ENCODE results near the gene ANKRD9.

Gene ANKRD9

DNA sequence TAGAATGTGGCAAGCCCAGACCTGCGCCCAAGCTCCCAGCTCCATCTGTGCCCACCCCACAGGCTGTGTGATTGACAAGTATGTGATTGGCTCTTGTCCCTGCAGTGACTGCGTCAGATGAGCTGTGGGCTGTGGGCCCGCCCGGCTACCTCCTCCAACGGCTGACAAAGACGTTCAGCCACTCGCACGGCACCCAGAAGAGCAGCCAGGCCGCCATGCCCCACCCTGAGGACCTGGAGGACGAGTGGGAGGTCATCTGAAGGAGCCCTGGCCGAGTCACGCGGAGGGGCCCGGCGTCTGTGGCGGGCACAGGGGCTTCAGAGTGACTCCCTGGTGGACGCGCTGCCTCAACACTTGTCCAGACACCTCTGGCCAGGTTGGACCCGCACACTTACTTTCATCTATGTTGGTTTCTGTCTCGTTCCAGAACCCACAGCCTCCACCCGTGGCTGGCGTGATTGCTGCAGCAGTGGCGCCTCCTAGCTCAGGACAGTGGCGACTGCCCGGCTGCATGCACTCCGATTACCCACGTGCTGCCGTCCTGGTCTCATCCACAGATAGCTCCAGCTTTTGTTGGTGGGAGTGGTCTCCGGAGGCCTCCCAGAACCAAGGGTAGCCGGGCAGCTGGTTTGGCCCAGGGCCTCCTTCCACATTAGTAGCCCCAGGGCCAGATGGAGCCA, 11.4 kb downstream of the ANKRD9 start:
- DNase-seq = no peak

DNA sequence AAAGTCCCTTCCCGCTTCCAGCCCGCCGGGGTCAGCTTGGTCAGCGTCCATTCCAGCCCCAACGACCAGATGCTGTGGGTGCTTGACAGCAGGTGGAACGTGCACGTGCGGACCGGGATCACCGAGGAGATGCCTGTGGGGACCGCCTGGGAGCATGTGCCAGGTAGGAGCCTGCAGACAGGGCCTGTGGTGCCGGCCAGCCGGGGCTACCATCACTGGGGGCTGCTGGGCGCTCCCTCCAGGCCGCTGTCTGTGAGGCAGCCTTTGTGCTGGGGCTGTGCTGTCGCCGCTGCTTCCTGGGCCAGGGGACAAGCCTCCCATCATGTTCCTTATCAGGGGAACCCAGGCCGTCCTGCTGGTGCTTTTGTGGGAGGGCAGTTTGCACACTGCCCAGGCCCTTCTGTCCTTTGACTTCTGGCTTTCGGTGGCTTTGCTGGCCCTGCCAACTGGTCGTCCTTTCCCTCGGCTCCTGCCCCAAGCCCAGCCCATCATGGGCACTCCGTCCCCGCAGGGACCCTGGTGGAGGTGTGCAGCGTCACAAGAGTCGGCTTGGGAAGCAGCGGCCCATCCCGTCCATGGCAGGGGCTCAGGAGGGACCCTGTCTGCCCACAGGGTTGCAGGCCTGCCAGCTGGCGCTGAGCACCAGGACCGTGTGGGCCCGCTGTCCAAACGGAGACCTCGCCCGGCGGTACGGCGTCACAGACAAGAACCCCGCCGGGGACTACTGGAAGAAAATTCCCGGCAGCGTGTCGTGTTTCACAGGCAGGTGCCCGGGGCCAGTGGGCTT, 12.4 kb downstream of the ANKRD9 start:
- no peak for DNase-seq

DNA sequence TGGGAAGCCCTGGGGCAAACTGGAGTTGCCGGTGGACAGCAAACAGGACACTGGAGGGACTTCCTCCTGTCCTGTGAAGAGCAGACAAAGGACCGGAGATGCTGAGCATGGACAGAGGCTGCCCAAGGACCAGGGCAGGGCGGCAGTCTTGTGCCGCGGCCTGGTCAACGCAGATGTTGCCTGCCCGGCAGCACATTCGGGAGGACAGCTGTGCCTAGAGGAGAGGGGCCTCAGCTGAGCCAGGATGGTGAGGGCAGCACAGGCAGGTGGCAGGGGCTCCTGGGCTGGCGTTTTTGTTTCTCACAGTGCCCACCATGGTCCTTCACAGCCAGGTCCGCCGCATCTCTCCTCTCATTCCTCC, 13.3 kb downstream of the ANKRD9 start:
- DNase-seq = no peak

DNA sequence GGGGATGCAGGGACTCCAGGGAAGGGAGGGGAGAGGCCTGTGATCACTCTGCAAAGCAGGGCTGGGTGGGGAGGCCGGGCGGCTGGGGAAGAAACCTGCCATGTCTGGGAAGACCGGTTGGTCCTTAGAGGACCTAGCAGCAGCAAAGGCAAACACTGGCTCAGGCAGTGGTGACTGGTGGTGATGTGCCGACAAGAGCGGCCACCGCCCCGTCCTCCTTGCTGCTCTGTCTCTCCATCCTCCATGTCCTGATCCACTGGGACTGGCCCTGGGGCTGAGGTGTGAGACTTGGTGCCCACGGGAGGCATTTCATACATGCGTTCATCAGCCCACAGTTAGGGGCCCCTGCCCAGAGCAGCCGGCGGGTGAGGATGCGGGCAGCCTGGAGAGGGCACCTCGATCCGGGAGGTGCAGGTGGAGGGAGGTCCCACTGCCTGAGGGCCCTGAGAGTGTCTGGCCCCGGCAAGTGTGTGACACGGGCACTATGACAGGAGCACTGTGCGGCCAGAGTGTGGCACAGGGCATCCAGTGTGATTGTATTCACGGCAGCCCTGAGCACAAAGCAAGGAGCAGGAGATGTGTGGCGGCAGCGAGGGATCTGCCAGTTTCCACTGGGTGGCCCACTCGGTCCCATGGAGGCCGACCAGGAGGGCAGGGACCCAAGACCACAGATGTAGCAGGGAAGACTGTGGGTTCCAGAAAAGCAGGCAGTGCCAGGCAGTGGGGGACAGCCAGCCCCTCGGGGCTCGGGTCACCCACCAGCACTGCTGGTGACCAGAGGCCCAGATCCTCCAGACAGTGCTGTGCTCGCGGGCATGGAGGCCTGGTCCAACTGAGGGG, 13.9 kb downstream of the ANKRD9 start:
- DNase-seq = no peak

DNA sequence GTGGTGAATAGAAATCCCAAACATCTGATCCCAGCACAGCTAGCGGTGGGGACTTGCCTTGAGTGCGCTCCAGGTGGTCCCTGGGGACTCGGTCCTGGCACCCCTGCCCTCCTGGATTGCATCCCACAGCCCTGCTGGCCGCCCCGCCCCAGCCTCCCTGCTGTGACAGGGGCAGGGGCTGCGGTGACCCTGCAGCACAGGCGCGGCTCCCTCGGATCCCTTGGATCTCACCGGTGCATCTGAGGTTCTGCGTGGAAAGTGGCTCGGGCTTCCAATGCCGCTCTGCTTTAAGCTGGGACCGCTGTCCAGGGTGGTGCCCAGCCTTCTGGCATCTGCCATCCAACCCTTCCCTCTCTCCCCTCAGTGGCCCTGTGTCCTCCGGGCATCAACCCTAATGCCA, 16.0 kb downstream of the ANKRD9 start:
- no peak for DNase-seq

DNA sequence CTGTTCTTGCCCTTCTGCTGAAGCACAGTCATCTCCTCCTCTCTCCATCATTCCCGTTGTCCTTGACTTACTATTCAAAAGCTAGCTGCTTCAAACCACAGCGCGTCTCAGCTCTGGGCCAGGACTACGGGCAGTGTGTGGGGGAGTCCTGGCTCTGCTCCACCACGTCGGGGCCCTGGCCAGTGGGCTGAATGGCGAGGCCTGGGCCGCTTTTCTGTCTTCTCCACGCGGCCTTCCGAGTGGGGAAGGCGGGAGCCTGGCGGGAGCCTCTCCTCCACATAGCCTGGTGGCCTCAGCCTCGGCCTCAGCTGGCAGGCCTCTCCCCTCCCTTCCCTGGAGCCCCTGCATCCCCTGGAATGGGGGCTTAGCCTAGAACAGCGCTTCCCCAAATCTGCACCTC, 16.5 kb downstream of the ANKRD9 start:
- no peak for DNase-seq

DNA sequence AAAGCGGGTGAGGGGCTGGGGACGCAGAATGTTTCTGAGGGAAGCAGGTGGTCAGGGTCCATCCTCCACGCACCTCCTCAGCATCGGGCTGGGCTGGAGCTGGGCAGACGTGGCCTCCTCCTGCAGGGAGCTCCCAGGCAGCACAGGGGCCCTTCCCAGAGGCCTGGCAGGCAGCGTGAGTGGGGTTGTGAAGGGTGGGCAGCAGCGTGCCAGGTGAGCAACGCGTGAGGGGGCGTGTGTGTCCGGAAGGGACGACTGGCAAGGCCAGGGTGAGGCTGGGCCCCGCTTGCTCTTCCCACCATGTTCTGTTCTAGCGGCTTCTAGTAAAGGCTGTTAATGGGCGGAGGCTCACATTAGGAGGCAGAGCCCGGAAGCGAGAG, 17.1 kb downstream of the ANKRD9 start:
- no peak for DNase-seq

DNA sequence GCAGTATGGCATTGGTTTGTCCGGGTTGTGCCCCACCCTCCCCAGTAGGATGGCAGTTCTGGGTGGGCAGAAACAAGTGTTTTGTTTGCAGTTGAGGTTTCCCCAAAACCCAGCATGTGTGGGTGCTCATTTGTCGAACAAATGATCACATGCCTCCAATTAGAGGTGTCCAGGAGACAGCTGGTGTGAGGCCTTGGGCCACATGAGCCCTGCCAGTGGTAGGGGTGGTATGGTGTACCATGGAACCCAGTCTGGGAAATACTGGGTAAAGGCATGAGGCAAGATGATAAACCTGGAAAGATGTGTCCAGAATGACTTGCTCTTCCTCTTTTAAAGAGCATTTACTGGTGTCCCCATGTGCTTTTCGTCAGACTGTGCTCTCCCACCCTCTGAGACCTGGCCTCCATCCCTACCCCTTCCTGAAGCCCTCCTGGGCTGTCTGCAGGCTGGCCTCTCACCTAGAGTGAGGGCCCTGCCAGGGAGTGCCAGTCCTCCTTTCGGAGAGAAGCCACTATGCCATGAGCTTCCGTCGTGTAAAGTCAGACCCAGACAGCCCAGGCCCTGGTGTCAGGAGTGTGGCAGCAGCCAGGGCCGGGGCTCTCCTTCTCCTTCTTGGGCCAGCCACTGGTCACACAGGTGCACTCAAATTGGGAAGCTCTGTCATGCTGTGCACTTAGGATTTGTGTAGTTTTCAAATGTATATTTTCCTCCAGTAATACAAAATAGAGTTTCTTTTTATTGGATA, 17.6 kb downstream of the ANKRD9 start:
- no peak for DNase-seq

DNA sequence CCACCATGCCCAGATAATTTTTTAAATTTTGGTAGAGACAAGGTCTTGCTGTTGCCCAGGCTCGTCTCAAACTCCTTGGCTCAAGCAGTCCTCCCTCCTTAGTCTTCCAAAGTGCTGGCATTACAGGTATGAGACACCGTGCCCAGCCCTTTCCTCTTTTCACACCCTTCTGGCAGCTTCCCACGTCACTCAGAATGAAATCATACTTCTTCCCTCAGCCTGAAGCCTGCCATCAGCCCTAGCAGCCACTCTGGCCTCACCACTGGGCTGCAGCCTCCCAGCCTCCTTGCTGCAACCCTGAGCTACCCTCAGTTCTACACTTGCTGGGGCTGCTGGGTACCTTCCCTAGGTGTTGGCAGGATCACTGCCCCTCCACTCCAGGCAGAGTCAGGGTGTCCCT, 18.2 kb downstream of the ANKRD9 start:
- no peak for DNase-seq

DNA sequence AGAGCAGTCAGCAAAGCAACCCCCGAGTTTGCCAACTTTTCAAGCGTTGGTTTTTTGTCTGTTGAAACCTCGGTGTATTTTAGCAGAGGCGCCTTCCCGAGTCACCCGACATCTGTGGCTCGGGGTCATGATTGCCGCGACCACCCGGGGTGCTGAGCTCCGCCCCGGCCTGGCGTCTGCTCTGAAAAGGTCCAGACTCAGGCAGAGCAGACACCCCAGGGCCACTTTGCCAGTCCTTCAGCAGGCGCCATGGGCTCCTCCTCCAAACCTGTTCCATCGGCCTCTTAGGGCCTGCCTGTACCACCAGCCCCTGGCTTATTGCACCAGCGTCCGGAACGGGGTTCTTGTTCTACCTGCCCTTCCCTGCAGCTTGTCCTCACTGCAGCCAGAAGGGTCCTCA, 19.1 kb downstream of the ANKRD9 start:
- no peak for DNase-seq

DNA sequence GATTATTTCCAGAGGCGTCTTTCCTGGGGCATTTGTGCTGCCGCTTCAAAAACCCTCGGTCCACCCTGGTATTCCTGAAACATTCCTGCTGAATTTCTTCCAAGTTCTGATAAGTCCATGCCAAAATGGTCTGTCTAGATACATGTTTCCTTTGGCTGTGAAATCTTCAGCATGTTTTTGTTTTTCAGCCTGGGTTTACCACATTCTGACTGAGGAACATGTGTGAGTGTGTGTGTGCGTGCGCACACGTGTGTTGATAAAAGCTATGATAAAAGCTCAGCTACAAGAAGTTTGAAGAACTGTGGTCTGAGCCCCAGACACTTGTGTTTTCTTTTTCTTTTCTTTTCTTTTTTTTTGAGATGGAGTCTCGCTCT, 22.4 kb downstream of the ANKRD9 start:
- no peak for DNase-seq

DNA sequence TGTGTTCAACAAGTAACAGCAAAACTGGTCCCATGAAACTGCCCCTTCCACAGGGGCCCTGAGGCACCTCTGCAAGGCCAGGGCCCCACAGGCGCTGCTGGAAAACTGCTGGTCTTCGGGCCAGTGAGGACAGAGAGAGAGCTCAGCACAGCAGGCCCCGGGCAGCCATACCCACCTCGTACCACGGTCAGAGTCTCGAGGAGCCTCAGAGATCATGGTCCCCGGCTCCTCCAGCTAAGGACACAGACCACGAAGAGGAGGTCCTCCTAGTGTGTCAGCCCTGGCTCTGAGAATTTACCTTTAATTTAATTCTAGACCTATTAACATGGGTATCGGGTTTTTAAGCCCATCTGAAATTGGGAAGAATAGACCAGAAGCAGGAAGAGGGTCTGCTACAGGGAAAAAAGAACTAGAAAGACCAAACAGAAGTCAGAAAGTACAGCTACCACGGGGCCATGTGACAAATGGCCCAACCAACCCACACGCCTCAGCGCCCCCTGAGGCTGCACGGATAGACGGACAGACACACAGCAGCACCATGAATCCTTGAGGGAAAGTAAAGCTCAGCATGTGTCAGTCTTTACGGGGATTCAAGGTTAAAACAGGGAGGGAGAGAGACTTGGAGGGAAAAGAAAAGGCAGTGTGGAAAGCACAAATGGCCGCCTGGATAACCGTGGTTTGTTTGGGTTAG, 22.9 kb downstream of the ANKRD9 start:
- DNase-seq = no peak

DNA sequence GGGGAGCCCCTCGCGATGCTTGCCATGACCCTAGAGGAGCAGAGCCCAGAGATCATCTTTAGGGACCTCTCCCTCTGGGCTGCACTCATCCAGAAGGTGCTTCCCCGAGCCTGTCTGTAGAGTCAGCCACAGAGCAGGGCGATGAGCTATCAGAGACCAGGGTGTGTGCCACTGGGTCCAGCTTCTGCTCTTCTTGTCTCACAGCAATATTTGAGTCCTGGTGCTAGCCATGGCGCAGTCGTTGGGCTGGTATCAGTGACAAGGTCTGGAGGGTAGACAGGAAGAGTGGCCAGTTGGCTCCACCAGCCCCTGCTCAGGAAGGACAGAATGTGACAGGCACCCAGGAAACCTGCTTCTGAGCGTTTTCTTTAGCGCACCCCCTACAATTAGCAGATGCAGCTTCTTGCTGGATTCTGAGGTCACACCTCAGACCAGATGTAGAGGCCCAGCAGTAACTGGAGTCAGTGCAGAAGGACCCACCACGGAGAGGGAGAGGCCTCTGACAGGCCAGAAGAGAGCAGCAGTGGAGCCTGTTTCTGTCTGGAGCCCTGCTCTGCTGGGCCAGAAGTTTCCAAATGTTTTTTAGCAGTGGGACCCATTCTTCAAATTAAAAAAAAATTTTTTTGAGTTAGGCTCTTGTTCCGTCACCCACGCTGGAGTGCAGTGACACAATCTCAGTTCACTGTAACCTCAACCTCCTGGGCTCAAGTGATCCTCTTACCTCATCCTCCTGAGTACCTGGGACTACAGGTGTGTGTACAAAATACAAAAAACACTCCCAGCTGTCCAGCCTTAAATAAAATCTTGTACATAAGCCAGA, 23.7 kb downstream of the ANKRD9 start:
- no peak for DNase-seq

DNA sequence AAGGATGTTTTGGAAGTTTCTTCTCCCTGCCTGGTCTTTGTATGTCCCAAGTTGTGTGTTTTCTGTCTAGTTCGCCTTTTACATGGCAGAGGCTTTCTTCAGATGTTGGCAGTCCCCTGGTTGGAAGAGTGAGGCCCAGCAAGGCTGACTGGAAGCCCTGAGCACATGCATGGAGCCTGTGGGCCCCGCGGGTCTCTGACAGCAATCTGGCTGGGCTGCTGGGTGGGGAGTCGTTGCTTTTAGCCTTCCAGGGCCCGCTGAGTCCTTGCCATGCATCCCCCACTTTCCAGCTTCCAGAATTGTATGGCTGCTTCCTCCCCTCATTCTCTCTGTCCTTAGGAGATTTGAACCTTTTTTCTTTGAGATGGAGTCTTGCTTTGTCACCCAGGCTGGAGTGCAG, 25.3 kb downstream of the ANKRD9 start:
- no peak for DNase-seq

DNA sequence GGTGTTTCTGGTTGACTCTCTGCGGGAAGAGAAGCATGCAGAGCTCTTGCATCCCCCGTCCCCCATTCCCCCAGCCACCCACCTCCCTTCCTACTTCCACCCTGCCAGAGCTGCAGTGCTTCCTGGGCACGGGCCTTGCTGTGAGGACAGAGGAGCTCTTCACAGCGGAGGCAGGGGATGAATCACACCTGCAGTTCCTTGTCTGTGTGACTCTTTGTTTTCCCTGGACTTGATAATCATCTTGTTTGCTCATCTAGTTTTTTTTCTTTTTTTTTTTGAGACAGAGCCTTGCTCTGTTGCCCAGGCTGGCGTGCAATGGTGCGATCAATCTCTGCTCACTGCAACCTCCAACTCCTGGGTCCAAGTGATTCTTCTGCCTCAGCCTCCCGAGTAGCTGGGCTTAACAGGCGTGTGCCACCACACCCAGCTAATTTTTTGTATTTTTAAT, 27.8 kb downstream of the ANKRD9 start:
- no peak for DNase-seq

DNA sequence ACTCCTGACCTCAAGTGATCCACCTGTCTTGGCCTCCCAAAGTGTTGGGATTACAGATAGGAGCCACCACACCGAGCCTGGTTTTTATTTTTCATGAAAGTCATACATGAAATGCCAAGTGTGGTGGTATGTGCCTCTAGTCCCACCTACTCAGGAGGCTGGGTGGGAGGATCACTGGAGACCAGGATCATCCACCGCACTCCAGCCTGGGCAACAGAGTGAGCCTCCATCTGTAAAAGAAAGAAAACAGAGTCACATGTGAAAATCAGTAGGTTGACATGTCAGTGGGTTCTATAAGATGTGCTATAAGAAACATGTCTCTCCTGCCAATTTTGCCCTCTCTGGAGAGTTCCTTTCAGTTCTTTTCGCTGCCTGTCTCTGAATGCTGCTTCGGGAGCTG, 28.2 kb downstream of the ANKRD9 start:
- no peak for DNase-seq

DNA sequence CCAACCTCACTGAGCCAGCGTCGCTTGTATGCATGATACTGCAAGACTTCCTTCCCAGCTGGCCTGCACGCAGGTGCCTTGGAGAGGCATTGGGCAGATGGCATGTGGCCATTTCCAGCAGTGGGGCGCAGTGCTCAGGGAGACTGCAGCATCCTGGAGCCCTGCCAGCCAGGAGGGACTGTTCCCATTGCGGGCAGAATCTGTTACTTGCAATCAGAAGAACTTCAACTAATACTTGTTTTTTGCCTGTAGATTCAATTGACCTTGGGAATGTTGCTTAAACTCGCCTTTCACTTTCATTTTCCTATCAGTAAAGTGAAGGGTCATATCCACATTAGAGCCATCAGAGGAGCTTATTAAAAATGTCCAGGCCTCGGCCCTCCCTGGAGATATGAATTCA, 29.8 kb downstream of the ANKRD9 start:
- no peak for DNase-seq

DNA sequence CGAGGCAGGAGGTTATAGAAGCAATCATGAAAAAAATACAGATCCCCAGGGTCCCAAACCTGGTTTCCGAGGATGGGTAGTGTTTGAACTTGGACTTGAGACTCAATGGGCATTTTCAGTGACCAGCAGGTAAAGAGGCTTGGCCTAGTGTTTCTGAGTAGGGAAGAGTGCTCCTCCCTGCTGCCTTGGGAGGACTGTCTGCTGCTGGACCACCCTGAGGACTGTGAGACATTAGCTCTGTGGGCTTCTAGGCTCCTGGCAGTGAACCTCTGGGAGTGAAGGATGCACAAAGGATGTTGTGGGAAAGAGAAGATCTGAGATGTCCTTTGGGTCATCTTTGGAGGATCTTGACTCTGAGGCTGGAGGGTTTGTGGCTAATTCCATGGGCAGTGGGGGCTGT, 30.5 kb downstream of the ANKRD9 start:
- no peak for DNase-seq

DNA sequence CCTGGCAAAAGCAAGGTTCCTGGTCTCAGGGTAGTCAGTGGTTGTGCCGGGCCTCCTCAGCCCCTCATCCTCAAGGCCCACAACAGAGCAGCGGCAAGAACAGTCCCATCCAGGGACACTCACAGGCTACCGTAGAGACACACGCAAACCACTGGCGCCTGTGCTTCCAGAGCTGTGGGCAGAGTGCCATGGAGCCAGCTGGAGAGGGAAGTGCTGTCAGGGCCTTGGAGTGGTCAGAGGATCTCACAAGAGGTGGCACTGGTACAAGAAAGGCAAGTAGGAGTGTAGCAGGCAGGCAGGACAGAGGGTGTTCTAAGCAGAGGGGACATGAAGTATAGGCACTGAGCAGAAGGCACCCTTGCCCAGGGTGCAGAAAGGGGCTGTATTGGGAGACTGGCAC, 34.6 kb downstream of the ANKRD9 start:
- no peak for DNase-seq

DNA sequence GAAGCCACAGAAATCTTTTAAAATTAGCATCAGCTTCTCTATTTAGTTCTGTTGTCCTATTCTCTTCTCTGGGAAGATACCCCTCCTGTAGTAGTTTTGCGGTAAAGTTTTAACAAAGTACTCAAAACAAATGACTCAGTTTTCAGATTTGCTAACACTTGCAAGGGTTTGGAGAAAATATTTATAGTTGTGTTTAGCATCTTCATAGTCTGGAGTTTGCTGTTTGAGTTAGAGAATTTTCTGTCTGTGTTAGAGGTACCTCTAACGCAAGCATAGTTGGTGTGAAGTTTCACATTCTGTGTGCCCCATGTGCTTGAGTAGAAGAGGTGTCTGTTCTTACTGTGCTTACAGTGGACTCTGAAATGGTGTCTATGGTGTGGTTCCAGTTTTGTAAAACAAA, 36.0 kb downstream of the ANKRD9 start:
- DNase-seq = no peak

DNA sequence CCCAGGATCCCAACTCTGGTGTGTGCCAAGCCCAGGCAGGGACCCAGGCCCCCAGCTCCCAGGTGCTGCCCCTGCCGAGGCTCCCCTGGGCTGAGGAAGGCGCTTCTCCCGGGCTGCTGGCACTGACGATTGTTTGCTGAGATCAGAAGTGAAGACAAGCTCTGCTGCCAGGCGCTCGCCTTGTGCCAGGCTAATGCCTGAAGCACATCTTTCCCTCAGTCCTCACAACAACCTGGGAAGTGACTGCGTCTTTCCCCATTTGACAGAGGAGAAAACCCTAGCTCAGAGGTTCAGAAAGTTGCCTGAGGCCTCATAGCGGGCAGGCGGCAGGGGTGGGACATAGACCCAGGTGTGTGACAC, 36.8 kb downstream of the ANKRD9 start:
- DNase-seq = no peak
